ENCODE data around the gene CAMK1. TPM values are rescaled to one million over a fixed set of nuclear protein-coding genes. Genes with fewer than 3 reads are reported as not detected.

The CAMK1 gene
- total and polyA plus RNA-seq, 10 donors, result 10.1 to 30.5 (median 22.7) TPM

DNA sequence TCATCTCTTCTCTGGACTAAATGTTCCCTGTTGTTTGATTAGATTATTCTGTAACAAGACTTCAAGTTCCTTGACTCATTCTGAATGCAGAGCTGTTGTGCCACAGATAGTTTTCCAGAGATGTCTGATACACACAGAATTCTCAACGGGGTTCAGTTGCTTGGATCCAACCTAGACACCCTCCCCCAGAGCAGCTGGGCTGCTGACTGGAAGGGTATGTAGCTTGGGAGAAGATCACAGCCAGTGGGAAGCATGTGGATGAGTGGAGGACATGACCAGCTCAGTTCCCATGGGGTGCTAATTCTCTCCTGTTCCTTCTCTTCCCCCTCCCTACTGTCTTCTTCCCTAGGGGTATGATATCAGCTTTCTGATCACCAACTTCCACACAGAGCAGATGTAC is 33.7 kb upstream of the CAMK1 start:
- Histone ChIP-seq H3K4me3 (no peak overlapping the region), H3K27me3 (replicated peaks in 1 of 7) (no peaks in the 10 kb centered on the region), H3K9me3 (no peaks in the 10 kb centered on the region), H3K36me3 (peaks cover 16 to 100% (median 88%) of the 10 kb centered on the region in 6 donors), H3K27ac (no peak overlapping the region), H3K4me1 (peaks cover 0 to 40% (median 9%) of the 10 kb centered on the region in 6 donors)
- intact Hi-C loops (cut with DNase I; ENCODE audit: low total_unique reads), result no loop called here
- WGBS, 5 donors, result 80 to 100% (median 94%) methylated on average over 1 of the region's 1 CpG
- no peak for DNase-seq
- TF ChIP-seq POLR2AphosphoS5 (IDR thresholded peaks at IDR 0.05), result no peak
- TF ChIP-seq, protein P1, sequence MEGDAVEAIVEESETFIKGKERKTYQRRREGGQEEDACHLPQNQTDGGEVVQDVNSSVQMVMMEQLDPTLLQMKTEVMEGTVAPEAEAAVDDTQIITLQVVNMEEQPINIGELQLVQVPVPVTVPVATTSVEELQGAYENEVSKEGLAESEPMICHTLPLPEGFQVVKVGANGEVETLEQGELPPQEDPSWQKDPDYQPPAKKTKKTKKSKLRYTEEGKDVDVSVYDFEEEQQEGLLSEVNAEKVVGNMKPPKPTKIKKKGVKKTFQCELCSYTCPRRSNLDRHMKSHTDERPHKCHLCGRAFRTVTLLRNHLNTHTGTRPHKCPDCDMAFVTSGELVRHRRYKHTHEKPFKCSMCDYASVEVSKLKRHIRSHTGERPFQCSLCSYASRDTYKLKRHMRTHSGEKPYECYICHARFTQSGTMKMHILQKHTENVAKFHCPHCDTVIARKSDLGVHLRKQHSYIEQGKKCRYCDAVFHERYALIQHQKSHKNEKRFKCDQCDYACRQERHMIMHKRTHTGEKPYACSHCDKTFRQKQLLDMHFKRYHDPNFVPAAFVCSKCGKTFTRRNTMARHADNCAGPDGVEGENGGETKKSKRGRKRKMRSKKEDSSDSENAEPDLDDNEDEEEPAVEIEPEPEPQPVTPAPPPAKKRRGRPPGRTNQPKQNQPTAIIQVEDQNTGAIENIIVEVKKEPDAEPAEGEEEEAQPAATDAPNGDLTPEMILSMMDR (IDR thresholded peaks at IDR 0.05 in 8 of 11, conservative IDR thresholded peaks at IDR 0.05 in 3 of 11), result no peak
- no peak for TF ChIP-seq POLR2A (IDR thresholded peaks at IDR 0.05)

DNA sequence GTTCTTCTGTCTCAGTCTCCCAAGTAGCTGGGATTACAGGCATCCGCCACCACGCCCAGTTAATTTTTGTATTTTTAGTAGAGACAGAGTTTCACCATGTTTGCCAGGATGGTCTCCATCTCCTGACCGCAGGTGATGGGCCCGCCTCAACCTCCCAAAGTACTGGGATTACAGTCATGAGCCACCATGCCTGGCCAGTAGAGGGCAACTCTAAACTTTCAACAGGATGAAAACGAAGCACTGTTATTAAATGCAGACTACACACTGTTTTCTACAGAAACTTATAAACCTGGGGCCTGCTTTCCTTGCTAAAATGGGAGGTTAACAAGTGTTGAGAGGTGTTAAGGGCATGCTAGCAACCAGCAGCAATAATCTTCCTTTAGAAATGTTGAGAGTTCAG is 30.8 kb upstream of the CAMK1 start:
- TF ChIP-seq POLR2A (IDR thresholded peaks at IDR 0.05) (no peak), POLR2AphosphoS5 (IDR thresholded peaks at IDR 0.05) (no peak)
- TF ChIP-seq, protein P1 (IDR thresholded peaks at IDR 0.05 in 8 of 11, conservative IDR thresholded peaks at IDR 0.05 in 3 of 11), result no peak
- Histone ChIP-seq H3K27me3 (replicated peaks in 1 of 7) (no peaks in the 10 kb centered on the region), H3K36me3 (peaks cover 19 to 100% (median 89%) of the 10 kb centered on the region in 6 donors), H3K27ac (no peak overlapping the region), H3K4me3 (no peak overlapping the region), H3K4me1 (peaks cover 11 to 44% (median 20%) of the 10 kb centered on the region in 6 donors), H3K9me3 (no peaks in the 10 kb centered on the region)
- no peak for DNase-seq
- intact Hi-C loops (cut with DNase I; ENCODE audit: low total_unique reads), result no loop called here
- WGBS, 5 donors, result 88 to 94% (median 92%) methylated on average over 5 of the region's 5 CpGs

- intact Hi-C loops (cut with DNase I; ENCODE audit: low total_unique reads), result no loop called here
- H3K27me3 ChIP-seq (replicated peaks in 1 of 7), result no peaks in the 10 kb centered on the region
- H3K4me3 ChIP-seq, result no peak overlapping the region
- TF ChIP-seq POLR2A (IDR thresholded peaks at IDR 0.05), result no peak
- TF ChIP-seq POLR2AphosphoS5 (IDR thresholded peaks at IDR 0.05), result no peak
- TF ChIP-seq, protein P1 (IDR thresholded peaks at IDR 0.05 in 8 of 11, conservative IDR thresholded peaks at IDR 0.05 in 3 of 11), result no peak
- H3K27ac ChIP-seq, result peak overlapping the region in 1 of 8 donors; percentile 4
- H3K4me1 ChIP-seq, result peaks cover 27 to 66% (median 43%) of the 10 kb centered on the region in 6 donors
- peaks cover 15 to 84% (median 60%) of the 10 kb centered on the region in 6 donors for H3K36me3 ChIP-seq
- no peak for DNase-seq
- 89 to 94% (median 90%) methylated on average over 12 of the region's 12 CpGs for WGBS, 5 donors
- no peaks in the 10 kb centered on the region for H3K9me3 ChIP-seq
These were observed 27.6 kb upstream of the CAMK1 start for GRCh38 chr3:9797196-9797945.

- DNase-seq, result no peak
- peaks cover 9 to 72% (median 41%) of the 10 kb centered on the region in 6 donors for H3K36me3 ChIP-seq
- TF ChIP-seq, protein P1 (IDR thresholded peaks at IDR 0.05 in 8 of 11, conservative IDR thresholded peaks at IDR 0.05 in 3 of 11), result no peak
- TF ChIP-seq POLR2A (IDR thresholded peaks at IDR 0.05) (no peak), POLR2AphosphoS5 (IDR thresholded peaks at IDR 0.05) (peak in 1 of 3 donors; percentile 40)
- peak overlapping the region in 7 of 8 donors; percentile 22 to 99 (median 96) for H3K27ac ChIP-seq
- H3K4me3 ChIP-seq, result peak overlapping the region in 2 of 8 donors; percentile 4 to 31
- no peaks in the 10 kb centered on the region for H3K27me3 ChIP-seq (replicated peaks in 1 of 7)
- intact Hi-C loops (cut with DNase I; ENCODE audit: low total_unique reads), result no loop called here
- peaks cover 34 to 87% (median 63%) of the 10 kb centered on the region in 6 donors for H3K4me1 ChIP-seq
- no peaks in the 10 kb centered on the region for H3K9me3 ChIP-seq
- WGBS, 5 donors, result 61 to 70% (median 64%) methylated on average over 5 of the region's 5 CpGs
These were observed 25.5 kb upstream of the CAMK1 start for GRCh38 chr3:9795207-9795606.
